DMS153 (cell line): ENCODE results near the gene UNC13D.

Experiments used
- DNase-seq: peaks from one replicate; lab custom pipeline; 2025; lab: John Stamatoyannopoulos, UW

Gene UNC13D

GRCh38 chr17:75834279-75834920 is 9.8 kb downstream of the UNC13D start:
- no peak for DNase-seq

DNA sequence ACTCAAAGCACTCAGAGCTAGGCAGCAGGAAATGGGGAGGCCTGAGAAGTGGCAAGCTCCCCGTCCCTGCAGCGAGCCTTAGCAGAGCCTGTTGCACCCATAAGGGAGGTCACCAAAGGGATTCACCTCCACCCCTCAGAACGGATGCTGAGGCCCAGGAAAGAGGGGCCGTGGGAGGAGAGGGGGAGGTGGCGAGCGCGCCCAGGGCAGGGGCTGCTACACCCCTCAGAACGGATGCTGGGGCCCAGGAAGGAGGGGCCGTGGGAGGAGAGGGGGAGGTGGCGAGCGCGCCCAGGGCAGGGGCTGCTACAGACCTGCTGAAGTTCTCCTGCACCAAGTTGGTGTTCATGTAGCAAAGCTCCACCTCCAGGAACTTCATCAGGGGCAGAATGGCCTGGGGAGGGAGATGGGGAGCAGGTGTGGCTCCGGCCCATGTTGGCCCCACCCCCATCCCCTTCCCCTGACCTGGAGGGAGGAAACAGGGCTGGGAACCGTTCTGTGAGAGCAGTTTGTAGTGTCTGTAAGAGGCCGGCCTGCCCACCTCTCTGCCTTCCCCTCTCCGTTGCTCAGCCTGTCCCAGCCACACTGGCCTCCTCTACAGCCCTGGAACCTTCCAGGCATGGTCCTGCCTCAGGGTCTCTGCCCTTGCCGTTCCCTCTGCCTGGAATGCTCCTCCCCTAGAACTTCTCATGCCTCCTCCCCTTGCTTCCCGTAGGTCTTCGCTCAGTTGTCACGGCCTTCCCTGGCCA is 11.4 kb downstream of the UNC13D start:
- DNase-seq, result peak; percentile 6

- DNase-seq, result no peak
Measured at GRCh38 chr17:75832164-75832651, 12.0 kb downstream of the UNC13D start.

DNA sequence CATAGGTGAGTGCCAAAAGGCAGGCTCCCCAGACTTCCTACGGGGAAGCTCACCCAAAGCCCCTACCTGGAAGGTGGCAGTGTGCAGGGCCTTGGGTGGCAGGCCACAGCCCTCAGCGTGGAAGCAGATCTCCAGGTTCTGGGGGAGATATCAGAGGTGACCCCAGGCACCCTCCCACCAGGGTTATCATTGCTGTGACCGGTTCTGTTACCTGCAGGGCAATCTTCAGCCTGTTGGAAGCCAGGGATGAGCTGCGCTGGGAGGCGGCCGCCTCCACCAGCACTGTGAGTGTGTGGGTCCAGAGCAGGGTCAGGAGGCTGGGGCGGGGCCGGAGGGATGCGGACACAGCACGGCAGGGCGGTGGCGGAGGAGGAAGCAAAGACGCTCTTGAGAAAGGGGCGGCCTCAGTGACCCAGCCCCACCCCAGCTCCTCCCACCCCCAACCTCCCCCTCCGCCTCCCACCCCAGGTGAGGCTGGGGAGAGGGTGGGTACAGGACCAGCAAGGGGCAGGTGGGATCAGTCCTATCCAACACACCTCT is 13.1 kb downstream of the UNC13D start:
- DNase-seq, result no peak

GRCh38 chr17:75830164-75831031 is 13.8 kb downstream of the UNC13D start:
- DNase-seq, result no peak

DNA sequence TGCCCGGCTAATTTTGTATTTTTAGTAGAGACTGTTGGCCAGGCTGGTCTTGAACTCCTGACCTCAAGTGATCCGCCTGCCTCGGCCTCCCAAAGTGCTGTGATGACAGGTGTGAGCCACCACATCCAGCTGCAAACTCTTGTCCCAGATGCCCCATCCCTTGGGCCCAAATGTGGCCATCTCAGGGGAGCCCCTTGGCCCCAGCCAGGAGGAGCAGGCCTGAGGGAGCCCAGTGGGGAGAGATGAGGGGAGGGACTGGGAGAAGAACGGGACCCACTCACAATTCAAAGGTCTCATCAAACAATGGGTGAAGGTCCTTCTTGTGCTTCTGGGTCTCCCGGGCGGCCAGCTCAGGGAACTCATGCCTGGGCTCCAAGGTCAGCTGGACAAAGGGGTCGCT is 14.5 kb downstream of the UNC13D start:
- no peak for DNase-seq

- DNase-seq, result no peak
Measured at GRCh38 chr17:75828741-75829140, 15.5 kb downstream of the UNC13D start.

DNA sequence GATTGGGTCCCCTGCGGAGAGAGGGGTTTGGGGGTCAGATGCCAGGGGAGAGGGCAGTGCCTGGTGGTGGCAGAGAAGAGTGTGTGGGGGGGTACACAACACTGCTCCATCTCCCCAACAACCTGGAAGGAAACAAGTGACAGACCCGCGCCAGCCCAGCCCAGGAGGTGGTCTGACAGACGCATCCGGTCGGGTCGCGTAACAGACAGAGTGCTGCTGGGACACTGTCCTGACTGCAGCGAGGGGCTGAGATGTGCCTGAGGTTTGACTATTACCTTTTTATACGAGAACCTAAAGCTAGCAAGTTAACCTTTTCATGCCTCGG is 16.2 kb downstream of the UNC13D start:
- no peak for DNase-seq

- peak; percentile 44 for DNase-seq
Measured at GRCh38 chr17:75827308-75828075, 16.7 kb downstream of the UNC13D start.

DNA sequence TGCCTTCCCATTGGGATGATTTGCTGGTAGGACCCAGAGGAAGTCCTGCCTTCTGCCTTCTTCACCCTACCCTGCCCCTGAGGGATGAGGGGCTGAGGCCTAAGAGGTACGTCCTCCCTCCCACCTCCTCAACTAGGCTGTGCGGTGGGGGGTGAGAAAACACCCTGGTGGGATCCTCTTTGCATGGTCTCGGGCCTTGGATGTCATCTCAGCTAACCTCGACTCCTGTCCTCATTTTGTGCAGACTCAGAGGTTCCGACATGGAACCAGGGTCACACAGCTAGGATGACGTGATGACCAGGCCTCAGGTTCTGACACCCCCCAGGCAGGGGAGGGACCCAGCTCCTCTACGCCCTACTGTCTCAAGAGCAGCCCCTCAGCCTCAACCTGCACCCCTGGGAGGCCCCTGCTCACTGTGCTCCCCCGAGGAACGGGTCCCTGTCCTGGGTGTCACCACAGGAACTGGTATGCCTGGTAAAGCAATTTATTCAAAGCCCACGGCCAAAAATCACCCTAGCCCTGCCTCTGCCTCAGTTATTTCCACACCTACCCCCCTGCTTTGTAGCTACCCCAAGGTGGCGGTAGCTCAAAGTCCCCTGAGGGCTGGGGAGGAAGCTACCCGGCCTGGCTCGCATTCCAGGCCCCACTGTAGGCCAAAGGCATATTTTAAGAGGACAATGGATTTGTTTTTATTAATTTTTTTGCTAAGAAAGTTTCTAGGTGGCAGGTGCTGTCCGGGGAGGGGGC is 17.5 kb downstream of the UNC13D start:
- DNase-seq, result no peak

- no peak for DNase-seq
Measured at GRCh38 chr17:75825748-75826370, 18.3 kb downstream of the UNC13D start.

DNA sequence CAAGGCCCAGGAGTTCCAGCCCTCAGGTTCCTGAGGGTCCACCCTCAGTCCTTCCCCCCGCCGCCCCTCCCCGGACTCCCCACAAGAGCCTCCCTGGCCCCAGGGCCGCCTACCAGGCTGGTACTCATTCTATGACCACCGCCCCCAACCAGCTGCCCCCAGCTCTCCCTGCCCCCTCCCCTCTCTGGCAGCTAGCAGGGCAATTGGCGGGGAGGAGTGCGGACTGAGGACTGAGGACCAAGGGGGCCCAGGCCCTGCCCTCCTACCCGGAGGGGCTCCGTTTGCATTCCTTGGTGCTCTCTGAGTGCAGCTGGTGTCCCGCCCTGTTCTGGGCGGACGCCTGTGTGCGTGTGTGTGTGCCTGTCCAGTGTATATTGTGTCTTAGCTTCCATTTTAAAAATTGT is 19.1 kb downstream of the UNC13D start:
- no peak for DNase-seq

GRCh38 chr17:75824666-75825065 is 19.5 kb downstream of the UNC13D start:
- DNase-seq, result no peak

GRCh38 chr17:75824050-75824552 is 20.1 kb downstream of the UNC13D start:
- no peak for DNase-seq

DNA sequence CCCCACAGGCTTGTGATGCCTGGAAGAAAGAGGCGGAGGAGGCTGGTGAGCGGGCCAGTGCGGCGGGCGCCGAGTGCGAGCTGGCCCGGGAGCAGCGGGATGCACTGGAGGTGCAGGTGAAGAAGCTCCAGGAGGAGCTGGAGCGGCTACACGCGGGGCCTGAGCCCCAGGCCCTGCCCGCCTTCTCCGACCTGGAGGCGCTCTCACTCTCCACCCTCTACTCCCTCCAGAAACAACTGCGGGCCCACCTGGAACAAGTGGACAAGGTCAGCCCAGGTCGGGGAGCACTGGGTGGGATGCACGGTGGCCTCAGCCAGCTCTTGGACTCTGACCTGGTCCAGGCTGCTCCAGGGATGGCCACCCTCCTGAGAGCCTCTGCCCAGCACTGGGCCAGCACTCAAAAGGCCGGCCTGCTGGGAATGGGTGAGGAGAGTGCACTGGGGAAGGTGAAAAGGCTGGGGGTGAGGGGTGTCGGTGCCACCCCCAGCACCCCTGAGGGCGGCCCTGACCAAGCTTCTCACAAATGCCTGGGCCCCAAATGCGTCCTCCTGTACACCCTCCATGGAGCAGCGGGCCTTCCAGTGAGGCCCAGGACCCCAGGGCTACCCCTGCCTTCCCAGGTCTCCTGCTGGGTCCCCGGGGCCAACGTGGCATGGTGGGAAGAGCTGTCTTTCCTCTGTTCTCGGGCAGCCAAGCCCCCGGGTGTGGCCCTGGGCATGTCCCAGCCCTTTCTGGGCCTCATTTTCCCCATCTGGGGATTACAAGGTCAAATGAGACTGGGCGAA is 20.8 kb downstream of the UNC13D start:
- no peak for DNase-seq

- no peak for DNase-seq
Measured at GRCh38 chr17:75822800-75823166, 21.4 kb downstream of the UNC13D start.

- DNase-seq, result peak; percentile 39
Measured at GRCh38 chr17:75822119-75822799, 21.9 kb downstream of the UNC13D start.

DNA sequence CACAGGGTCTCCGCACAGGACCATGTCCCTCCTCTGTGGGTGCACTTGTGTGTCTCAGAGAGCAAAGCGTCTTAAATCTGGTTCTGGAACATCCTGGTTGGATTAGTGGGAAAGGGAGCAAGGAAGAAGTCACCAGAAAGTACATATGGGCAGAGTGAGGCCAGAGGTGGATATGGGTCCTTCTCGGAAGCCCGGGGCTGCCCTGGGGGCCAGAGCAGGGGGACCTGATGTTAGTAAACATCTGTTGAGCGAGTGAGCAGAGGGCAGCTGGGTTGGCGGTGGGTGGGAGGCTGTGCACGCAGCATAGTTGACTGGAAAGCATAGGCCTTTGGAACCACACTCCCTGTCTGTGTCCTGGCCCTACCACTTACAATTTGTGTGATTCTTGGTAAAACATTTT is 22.7 kb downstream of the UNC13D start:
- no peak for DNase-seq
